Activated CD4-positive, CD25-positive, alpha-beta regulatory T cell treated with anti-CD3 and anti-CD28 coated beads, Interleukin-2, amount 50 U/mL, for 16 hours (primary cell): ENCODE measurements around the gene PORCN.

Experiments used
- DNase-seq: peaks from one replicate; pipeline ENCODE4 v3.0.0-alpha.2; 2020; ENCODE audit warnings: low read depth, low spot score

The PORCN gene

DNA sequence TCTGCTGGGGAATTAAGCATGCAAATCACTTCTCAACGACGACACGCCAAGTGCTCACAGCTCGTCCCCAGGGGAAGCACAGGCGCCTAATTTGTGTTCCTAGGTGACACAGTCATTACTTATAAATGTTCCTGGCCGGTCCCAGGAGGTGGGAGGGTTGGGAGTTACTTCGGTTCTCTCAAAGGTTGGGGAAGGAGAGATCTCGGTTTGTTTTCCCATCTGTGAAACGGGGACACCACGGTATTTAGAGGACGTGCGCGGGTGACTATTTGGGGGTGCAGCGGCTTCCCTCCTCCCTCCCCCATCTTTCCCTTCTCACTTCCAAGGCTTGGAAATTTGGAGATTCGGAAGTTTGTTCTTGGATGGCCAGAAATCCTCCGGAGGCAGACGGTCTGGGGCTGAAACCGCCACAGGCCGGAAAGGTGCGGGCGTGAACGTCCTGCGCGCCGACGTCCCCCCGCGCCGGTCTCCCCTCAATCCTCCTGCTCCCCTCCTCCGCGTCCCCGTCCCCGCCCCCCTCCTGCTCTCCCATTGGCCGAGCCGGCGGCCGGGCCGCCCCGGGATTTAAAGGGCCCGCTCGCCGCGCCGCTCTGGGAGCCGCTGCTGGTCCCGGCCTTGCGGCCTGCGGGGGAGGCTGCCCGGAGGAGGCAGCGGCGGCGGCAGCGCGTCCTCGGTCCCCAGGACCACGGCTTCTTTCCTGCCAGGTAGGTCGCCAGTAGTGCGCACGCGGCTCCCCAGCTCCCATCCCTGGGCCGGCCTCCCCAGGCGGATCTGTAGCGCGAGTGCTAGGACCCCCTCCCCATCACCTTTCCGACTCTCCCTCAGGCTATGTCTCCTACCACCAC lies at the start of gene PORCN:
Gene PORCN, plus strand, starts transcription at position 593 of the 845 bp plus-strand sequence. CDS start 829 bp downstream, outside the sequence.
- peak; percentile 50 for DNase-seq

DNA sequence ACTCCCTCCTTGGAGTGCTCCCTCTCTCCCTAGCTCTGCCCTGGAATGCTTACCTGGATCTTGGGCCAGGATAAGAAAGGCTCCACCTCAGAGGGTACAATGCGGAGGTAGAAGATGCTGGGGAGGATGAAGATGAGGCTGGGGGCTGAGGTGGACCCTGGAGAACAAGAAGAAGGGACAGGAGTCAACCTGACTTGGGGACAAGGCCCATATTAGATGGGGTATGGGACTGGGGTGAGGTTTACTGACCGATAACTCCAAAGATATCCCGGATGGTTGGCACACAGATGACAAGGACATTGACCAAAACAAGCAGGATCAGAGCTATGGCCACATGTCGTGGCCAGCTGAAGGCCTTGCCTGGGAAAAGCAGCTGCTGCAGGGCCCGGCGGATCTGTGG lies 49.3 kb upstream of the PORCN start:
- DNase-seq, result no peak

GRCh38 chrX:48460031-48460430 lies 48.8 kb upstream of the PORCN start:
- DNase-seq, result no peak

GRCh38 chrX:48460606-48461005 lies 48.2 kb upstream of the PORCN start:
- DNase-seq, result no peak

- DNase-seq, result no peak
These were observed 47.0 kb upstream of the PORCN start for GRCh38 chrX:48461830-48462229.

GRCh38 chrX:48465336-48465933 lies 43.4 kb upstream of the PORCN start:
- DNase-seq, result no peak

DNA sequence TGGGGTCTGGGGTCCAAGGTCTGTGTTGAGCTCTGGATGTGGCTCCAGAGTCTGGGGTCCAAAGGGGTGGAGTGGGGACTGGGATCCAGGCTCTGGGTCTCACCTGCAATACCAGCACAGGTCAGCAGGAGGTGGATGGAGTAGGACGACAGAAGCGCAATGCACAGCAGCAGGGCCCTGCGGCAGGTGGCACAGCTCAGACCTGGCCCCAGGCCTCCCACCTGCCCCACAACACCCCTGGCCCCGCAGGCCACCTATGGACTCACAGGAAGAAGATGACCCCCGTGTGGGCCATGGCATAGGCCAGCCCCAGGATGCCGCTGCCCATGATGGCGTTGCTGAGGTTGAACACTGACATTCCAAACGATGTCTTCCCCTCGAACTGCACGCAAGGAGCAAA lies 42.1 kb upstream of the PORCN start:
- DNase-seq, result no peak

DNA sequence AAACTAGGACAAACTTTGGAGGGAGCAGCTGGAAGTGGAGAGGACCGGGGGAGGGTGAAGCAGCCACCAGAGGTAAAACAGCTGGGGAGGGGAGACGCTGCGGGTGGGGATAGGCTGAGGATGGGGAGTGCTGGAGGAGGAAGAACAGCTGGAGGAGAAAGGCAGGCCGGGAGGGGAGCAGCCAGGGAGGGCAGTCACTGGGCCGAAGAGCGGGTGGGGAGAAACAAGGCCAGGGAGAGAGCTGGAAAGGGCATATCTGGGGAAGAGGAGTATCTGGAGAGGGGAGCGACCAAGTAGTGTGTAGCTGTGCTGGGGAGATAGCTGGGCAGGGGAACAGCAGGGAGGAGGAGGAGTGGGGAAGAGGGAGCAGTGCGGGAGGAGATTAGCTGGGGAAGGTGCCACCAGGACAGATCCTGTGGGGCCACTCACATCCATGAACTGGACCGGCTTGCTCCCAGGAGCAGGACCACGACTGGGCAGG lies 41.5 kb upstream of the PORCN start:
- no peak for DNase-seq

DNA sequence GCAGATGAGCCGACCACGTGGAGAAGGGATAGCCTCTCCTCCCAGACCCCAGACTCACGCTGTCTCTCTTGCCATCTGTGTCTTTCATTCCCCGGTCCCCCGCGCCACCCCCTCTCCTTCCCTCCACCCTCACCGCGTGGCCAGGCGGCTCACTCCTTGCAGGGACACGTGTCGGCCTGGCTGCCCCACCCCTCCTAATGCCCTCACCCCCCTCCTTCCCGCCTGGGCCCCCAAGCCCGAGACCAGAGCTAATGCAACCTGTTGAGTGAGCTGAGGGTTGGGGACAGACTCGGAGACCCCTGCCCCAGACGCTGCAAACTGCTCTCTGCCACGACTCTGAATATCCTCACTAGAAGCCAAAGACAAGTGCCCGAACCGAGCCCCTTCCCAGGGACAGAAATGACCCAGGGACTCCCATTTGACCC lies 40.5 kb upstream of the PORCN start:
- DNase-seq, result peak; percentile 10

- no peak for DNase-seq
These were observed 39.8 kb upstream of the PORCN start for GRCh38 chrX:48468693-48469691.

DNA sequence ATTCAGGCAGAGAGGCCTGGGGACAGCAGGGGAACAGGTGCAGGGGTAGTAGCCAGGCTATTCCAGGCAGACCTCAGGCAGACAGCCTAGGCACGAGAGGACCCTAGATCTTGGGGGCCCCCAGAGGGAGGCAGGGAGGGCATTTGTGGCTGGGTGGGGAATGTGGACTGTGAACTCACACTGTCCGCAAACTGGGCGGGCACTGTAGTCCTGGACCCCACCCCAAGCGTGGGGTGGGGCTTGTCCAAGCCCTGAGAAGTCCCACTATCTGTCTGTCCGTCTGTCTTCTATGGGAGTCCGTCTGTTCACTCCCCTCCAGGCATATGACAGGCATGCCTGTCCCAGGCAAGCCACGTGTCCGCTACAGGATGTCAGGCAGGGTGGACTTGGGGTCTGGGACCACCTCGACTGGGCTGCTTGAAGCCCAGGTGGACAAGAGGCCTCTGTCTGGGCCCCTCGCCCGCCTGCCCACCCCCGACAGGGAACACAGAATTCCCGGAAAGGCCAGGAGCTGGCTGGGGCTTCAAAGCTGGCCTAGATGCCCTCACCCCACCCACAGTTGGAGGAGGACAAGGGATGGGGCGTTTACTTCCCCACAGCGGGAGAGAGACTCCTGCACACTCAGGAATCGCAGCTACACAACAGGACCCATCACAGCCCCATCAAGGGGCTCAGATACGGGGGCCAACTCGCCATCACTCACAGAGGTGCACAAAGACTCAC lies 38.5 kb upstream of the PORCN start, which contains the start of gene SLC38A5:
Gene SLC38A5, minus strand, starts transcription at position 151 of the 723 bp plus-strand sequence. CDS start 2,336 bp downstream, outside the sequence.
- DNase-seq, result no peak

- no peak for DNase-seq
These were observed 38.0 kb upstream of the PORCN start for GRCh38 chrX:48470833-48471118.

- DNase-seq, result no peak
These were observed 37.3 kb upstream of the PORCN start for GRCh38 chrX:48471504-48471903.

DNA sequence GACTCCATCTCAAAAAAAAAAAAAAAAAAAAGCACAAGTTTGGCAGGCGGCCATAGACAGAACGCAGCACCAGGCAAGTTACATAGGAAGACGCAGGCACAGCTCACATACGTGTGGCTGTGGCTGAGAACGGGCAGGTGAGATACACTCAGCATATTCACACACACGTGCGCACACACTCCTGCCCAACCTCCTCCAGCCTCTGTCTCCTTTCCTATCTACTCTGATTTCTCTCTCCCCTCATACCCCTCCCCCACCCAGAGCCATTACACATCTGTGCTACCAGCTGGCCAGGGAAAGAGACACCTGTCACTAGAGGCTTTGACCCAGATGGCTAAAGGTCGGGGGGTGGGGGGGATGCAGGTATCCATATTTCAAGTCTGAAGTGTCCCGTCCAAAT lies 36.6 kb upstream of the PORCN start:
- DNase-seq, result no peak

DNA sequence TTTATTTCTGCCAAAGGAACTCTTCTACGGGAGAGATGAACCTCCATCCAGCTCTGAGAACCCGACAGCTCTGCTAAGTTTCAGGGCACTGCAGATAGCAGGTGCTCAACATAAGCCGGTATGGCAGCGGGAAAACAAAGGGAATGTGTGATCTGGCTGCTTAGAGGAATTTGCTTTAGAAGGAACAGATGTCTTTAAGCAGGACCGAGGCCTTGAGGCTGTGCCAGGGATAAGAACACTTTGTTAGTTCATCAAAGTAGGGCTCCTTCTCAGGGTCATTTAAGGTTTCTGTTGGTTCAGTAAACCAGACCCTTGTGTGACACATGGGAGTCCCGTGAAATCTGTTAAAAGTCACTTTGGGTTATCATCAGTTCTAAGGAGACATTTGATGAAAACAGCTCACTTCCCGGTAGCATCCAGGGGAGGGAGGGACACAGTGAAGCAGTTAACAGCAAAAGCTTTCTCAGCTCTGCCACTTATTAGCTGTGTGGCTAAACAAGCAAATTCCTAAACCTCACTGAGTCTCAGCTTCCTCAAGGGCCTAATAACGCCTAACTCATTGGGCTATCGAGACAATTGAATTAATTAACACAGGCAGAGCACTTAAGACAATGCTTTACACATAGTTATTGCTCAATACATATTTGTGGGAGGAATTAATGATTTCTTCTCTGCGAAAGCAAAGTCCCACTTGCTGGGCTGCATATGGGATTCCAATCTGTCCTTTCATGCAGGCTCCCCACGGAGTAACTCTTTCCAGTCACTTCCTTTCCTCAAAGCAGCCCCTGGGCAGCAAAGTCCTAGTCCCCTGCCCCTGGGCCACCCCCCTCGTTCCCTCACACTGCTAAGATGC lies 35.7 kb upstream of the PORCN start:
- no peak for DNase-seq

DNA sequence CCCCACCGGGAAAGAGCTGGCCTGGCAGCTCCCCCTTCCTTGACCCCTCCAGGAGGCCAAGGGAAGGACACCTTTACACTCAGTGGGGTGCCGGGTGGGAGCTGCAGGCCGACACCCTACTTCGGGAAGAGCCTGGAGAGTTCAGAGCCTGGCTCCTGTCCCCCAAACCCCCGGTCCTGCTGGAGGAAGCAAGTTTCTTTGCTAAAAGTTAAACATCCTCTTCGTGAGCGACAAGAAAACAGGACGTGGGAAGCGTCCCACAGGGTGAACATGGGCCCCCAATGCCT lies 35.1 kb upstream of the PORCN start:
- DNase-seq, result no peak

GRCh38 chrX:48474127-48474526 lies 34.7 kb upstream of the PORCN start:
- no peak for DNase-seq

- no peak for DNase-seq
These were observed 34.2 kb upstream of the PORCN start for GRCh38 chrX:48474581-48474980.

GRCh38 chrX:48475296-48475695 lies 33.5 kb upstream of the PORCN start:
- no peak for DNase-seq

DNA sequence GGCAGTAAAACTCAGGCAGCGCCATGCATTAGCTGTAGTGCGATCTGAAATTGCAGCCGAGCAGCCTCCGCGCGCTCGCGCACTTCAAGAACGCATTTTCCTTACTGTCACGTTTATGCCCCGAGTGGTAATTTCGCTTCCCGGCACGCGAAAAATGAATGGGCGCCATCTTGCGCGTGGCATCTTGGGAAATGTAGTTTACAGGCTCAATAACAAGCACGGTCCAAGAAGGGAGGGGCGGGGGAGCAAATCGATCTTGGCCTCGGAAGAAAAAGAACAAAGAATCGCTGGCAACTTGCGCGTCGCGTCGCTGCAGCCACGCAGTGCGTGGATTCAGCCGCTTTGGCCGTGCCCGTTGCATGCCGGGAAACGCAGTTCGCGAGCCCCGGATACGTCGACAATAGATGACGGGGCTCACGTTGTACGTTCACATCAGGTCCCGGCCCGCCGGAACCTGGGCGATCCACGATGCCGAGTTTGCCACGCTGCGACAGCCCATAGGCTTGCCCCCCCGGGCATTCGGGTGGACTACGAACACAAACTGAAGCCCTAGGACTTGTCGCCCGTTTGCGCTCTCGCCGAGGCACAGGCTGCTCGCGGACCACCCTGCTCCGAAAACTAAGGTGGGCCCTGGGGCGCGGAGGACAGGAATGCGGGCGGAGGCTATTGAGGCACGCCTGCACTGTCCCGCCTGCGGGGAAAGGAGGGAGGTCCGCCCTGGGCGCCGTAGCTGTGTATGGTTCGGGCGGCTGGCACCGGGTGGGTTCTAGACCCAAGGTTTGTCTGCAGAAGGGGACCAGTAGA lies 32.8 kb upstream of the PORCN start, which contains the start of gene FTSJ1:
Gene FTSJ1, plus strand, starts transcription at position 426 of the 804 bp plus-strand sequence. CDS start 1,849 bp downstream, outside the sequence.
- peak; percentile 76 for DNase-seq
